D341Med (cell line): ENCODE measurements around the gene PRELID2.
"Not testable (repeated sequence)": the region's sequence is repeated elsewhere in the genome, so short reads cannot be mapped to it uniquely, and the experiment has no call there.

ENCODE experiments used
- DNase-seq: peaks from one replicate; pipeline ENCODE4 v3.0.0; 2012; ENCODE audit warnings: low spot score

Gene PRELID2

DNA sequence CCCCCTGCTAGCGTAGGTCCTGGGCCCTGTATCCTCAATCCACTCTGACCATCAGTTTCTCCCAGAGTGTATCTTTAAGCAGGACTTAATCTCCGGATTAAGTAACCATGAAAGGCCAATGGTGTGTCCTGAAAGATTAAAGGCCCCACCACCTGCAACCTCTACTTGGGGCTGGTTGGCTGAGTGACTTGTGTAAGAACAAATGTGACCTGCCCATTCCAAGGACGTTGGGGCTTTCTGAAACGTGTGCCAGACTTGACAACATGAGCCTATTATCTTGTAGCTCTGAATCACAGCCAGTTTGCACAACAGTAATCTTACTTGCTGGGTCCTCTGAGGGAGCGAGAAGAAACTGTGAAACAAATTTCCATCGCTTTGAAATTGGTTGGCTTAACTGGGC is 3.1 kb upstream of the PRELID2 start:
- peak; percentile 33 for DNase-seq

DNA sequence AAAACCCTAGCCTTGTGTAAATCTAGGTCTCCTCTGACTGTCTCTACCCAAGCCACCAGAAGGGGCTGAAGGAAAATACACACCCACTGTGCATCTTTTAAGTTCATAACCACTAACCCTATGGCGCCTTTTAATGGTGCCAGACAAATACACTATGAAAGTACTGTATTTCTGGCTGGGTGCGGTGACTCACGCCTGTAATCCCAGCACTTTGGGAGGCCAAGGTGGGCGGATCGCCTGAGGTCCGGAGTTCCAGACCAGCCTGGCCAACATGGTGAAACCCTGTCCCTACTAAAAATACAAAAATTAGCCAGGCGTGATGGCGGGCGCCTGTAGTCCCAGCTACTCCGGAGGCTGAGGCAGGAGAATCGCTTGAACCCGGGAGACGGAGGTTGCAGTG is 1.1 kb upstream of the PRELID2 start:
- DNase-seq = not testable (repeated sequence)

DNA sequence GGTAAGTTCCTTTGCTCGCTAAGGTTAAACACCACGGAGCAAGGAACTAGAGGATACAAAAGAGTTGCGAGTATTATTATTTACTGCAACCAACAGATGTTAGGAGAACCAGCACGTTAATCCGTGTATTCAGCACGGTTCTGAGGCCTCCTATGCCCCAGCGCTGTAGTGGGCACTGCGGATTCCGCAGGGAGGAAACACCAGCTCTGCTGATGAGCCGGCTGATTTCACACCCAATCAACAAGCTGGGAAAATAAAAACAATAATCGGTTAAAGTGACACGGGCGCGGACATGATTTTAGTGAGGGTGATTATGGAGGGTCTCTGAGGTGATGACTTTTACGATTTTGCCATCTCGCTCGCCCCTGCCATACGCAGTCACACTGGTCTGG is 702 bp upstream of the PRELID2 start:
- DNase-seq = no peak

DNA sequence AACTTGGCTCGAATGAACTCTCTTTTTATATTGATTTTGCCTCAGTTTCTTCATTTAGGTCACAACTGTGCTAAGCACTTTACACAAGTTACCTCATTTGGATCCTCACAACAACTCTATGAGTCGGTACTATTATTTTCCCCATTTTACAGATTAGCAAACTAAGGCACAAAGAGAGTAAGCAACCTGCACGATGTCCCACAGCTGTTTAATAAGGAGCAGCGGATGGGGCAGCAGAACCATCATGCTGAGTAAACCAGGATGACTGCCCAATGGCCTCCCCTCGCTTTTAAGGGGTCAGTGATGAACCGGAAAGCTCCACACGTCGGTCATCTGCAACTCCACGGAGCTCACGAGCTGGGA is 607 bp downstream of the PRELID2 start:
- no peak for DNase-seq

DNA sequence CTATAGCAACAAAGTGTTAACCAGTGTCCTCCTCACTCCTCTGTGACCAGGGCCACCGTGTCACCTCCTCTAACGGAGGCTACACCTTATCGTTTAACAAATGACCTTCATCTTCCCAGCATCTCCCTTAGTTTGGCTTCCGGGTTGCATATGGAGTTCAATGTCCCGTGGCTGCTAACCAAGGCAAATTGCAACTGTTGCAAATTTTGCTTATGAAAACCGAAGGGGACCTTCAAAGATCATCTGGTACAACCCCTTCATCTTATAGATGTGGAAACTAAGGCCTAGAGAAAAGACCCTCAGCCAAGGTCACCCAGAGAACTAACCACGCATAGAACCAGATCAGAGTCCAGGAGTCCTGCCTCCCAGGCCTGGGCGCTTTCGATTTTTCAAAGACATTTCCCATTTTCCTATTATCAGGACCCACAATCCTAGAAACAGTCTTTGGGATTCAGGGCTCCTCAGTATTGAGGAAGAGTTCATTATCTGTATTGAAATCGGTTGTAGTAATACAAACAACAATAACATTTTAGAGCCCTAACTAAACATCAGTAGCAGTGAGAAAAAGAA is 1.4 kb downstream of the PRELID2 start:
- DNase-seq = no peak

DNA sequence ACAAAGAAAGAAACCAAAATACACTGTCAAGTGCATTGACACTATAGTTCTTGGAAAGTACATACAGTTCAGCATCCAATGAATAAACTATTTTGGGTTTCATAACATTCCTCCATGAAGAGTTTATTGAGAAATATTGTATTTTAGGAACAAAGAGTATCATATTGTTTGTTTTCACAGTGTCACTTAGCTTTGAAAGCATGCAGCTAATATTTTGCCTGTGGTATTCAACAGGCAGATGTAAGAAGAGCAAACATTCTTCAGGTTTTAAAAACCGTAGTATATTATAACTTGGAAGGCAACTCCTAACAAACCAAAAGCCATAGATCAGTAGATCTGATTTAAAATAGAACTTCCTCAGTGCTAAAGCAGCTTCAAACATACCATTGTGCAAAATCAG is 4.5 kb downstream of the PRELID2 start:
- no peak for DNase-seq

DNA sequence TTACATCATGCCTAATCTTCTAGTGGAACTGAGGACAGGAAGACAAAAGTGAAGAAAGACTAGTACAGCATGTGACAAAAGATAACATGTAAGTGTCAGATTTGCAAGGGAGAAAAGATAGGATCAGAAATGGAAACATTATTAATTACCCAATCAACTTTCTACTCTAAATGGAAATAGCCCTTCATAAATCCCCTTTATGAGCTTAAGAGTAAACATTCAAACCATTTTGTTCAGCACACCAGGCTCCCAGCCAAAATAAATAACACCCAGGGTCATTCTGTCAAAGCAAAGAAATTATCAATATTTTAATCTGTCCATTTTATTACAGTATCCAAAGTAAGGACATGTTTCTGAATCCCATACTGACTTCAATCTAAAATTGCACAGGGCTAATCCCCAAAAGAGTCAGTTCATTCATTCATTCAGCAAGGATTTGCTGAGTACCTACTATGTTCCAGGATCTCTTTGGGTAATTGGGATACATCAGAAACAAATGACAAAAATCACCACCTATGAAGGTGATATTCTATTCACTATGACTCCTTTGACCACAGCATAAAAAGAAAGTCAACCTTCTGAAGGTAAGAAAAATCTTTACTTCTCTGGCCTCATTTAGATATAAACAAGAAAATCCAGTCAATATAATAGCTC is 5.3 kb downstream of the PRELID2 start:
- no peak for DNase-seq

DNA sequence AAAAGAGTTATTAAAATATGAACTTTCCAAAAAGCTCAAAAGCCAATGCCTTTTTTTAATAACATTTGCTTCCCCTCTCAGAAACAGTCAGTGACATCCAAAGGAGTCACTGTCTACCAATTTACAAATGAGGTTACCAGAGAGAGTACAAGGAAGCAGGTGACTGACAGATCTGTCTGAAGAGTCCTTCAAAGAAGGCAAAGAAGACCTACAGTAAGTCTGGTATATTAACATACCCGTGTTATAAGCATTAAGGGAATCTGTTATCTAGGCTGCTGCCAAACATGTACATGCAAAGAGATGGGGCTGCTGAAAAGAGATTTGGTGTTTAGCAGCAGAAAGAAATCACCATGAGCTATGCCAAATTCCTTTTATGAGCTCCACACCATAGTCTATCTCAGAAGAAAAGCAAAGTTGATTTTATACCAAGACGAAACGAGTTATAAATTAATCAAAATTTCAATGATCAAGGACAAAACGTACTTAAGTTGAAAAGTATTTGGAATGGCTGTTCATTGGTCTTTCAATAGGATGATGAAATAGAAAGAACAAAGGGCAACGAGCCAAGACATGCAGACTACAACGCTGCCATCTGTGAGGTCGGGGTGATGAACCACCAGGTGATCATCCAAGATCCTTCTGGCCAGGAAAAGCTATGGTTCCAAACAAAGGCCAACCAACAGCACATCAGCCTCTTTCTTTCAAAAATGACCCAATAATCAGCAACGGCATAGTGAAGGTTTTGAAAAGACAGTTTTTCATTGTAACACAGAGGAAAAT is 8.1 kb downstream of the PRELID2 start:
- no peak for DNase-seq

DNA sequence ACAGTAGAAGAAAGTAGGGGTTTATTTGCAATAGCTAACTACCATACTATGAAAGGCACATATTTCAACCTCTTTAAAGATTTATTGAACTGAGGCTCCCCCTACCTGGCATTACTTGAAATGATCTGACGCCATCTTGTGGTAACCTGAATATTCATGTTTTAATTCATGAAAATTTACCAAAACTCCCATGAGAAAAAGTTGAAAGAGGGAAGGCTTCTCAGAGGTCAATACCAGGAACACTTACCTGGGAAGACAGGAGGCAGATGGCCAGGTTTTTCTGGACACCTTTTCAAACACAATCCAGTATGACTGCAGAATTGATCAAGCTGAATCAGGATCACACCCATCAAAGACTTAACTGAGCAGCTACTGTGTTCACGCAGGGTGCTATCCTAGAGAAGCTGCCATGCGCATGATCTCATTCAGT is 9.4 kb downstream of the PRELID2 start:
- DNase-seq = peak; percentile 41

DNA sequence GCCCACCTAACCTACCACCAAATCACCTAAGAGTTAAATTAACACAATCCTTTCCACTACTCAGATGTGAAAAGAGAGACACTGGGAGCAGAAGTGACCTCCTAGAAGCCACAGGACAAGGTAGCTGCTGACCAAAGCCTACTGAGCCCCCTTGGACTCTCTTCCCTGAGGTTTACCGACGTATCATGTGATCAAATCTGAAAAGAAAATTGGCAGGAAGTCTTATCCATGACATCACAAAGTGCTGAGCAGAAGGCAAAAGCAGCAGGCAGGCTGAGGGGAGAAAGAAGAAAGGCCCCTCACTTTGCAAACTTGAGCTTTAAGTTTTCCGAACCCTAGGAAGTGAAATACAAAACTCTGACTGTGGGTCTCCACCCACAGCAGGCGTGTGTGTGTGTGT is 11.1 kb downstream of the PRELID2 start:
- no peak for DNase-seq

DNA sequence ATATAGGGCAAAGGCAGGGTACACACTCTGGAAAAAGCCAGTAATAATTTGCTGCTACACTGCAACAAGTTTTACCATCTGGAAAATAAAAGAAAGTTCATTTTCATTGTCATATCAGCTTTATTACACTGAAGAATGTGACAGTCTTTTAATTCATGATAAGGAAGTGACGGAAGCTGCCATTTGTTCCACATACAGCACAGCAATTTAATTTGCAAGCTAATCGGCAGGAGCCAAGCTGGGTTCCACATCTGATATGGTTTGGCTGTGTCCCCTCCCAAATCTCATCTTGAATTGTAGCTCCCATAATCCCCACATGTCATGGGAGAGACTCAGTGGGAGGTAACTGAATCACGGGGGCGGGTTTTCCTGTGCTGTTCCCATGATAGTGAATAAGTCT is 16.5 kb downstream of the PRELID2 start:
- no peak for DNase-seq

DNA sequence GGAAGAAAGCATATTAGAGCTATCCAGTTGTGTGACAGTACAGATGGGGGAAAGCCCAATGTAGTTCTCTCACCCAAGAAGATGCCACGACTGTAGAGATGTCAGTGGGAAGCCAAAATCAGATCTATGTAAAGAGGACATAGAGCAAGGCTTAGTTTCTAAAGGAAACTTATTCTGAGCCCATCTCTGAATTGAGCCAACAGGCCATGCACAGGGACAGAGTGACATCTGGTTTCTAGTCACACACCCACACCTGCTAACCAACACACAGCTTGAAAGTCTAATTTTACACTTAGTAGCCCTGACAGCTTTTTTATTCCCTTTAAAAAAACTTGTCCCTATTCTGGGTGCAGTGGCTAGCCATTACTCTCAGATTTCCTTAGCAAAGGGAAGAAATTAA is 22.3 kb downstream of the PRELID2 start:
- no peak for DNase-seq

DNA sequence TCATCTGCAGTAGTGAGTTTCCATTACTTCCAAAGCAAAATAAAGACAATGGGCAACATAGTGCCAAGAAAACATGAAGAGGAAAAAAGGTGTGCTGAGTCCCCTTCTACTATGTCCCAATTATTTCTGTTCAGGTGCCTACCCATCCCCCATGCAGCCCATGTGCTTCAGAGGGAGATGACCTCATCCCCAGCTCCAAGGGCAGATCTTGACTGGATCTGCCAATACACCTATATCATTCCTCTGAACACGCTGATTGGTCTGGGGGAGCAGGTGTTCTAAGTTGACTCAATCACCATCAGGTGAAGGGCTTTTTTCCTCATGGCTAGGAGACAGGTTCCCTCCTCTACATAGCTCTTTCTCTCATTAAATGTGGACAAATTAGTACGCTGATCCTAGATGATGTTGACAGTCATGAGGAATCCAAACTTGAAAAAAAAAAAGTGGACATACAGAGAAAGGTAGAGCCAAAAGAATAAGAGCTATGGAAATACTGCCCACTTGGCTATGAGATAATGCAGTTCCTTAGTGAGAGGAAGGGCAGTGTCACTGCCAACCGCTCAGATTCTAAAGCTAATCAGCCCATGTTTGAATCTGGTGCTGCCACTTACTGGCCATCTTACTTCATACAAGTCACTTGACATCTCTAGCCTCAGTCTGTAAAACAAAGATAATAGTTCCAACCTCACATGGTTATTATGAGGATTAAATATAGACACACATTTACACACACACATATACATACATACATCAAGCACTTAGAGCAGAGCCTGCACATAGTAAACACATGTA is 23.1 kb downstream of the PRELID2 start:
- DNase-seq = peak; percentile 25

DNA sequence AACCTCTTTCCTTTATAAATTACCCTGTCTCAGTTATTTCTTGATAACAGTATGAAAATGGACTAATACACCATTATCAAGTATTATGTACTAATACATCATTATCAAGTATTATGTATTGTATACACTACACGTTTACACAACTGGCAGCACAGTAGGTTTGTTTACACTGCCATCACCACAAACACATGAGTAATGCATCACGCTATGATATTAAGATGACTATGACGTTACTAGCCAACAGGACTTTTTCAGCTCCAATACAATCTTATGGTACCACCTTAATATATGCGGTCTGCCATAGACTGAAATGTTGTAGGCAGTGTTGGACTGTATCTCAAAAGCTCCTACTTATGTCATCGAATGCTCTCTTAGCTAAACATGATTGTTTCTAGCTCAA is 28.2 kb downstream of the PRELID2 start:
- no peak for DNase-seq

DNA sequence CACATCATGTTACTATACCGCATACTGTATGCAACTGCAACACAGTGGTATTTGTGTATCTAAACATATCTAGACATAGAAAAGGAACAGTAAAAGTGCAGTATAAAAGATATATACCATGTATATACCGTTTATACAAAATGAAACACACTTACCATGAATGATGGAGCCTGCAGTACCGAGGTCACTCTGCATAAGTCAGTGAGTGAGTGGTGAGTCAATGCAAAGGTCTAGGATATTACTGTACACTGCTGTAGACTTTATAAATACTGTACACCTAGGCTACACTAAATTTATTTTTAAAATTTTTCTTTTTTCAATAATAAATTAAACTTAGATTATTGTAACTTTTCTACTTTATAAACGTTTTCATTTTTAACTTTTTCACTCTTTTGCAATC is 29.3 kb downstream of the PRELID2 start:
- no peak for DNase-seq

DNA sequence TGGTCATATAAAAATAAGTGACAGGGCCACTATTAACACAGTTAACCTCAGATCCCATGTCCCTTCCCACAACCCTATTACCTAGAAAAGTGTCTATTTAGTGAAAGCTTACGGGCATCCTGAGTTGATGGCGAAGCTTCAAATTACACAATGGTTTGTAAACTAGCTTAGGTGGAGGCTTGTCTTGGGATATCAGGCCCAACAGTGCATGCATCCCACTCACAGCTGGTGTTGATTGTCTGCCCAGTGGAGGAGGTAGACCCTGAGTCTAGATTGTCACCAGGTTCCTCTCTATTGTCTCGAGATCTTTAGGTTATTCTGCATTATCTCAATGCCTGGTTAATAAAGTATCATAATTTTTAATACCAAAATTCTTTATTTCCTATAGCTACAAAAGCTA is 30.4 kb downstream of the PRELID2 start:
- no peak for DNase-seq

DNA sequence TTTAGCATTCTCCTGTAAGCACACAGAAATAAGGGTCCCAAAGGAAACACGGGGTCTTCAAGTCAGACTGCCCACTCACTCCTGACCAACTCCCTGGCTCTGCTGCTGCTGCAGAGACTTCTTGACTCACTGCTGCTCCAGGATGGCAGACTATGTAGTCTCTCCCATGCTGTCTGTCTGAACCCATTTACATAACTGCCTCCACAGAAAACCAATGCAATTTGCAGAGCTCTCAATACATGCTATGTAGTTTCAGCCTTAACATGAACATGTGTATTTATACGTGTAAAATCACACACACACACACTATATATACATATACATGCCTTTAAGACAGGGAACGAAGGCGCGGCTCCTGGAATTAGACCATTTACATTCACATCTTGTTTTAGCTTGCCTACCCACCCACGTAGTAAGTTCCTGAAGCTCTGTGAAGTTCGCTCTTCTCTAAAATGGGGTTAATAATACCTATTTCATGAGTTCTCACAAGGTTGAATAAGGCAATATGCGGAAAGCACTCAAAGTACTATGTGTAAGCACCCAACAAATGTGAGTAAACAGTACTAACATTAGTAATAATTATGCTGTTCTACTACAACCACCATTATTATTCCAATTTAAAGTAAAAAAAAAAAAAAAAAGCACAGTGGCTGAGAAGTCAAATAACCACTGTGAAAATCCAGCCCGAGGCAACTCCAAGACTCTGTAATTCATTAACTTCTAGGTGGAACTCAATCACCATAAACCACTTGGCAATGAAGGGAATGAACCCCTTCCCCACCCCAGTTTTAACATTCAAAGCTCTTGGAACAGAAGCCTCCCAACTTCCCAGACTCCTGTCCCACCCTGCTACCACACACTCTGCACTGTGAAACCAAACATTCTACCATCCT is 31.8 kb downstream of the PRELID2 start:
- DNase-seq = no peak

DNA sequence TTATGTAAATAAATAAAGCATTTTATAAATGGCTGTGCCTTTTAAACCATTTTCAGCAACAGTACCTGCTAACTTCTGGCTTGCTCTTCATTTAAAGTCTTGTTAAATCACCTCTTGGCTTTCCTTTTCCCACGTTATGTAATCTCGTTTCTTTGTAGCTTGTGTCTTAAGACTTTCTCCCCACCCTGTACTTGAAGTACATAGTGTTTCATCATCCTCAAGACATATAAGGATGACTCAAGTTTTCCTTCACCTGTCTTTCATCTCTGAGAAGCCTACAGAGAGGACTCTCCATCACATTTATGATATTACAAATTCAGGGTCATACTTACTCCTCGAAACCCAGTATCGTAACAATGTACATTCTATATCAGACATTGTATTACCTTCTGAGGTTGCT is 33.9 kb downstream of the PRELID2 start:
- DNase-seq = no peak

DNA sequence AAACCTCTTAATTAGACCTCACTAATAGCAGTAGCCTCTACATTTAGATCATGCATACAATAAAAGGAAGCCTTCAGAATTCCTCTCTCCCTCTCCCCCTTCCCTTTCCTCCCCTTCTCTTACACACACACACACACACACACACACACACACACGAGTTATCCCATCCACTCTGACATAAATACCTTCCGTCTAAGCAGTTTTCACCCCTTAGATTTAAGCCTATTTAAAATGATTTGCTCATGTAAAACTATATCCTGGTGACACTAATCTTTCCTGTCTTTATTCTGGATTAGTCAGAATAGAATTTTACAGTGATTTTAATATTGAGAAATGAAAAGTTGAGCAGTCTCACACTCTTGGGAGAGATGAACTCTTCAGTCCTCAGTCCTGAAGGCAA is 35.0 kb downstream of the PRELID2 start:
- no peak for DNase-seq

DNA sequence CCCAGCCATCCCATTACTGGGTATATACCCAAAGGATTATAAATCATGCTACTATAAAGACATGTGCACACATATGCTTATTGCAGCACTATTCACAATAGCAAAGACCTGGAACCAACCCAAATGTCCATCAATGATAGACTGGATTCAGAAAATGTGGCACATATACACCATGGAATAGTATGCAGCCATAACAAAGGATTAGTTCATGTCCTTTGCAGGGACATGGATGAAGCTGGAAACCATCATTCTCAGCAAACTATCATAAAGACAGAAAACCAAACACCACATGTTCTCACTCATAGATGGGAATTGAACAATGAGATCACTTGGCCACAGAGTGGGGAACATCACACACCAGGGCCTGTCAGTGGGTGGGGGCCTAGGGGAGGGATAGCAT is 36.6 kb downstream of the PRELID2 start:
- DNase-seq = not testable (repeated sequence)

DNA sequence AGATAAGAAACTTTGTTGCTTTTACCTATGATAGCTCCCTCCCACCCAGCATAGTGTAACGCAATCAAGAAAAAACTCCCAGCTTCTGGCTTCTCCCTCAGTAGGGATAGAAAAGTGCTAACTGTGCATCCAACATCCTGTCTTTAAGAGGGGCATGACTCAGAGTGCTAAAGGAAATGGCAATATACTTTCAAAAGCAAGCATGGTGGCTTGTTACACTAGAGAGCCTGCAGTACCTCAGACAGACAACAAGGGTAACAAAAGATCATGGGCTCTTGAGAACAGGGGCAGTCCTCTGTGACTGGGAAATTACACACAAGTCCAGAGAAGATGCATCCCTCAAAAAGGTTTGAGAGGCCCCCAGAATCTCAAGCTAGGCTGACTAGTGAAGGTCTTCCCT is 37.8 kb downstream of the PRELID2 start:
- DNase-seq = no peak

DNA sequence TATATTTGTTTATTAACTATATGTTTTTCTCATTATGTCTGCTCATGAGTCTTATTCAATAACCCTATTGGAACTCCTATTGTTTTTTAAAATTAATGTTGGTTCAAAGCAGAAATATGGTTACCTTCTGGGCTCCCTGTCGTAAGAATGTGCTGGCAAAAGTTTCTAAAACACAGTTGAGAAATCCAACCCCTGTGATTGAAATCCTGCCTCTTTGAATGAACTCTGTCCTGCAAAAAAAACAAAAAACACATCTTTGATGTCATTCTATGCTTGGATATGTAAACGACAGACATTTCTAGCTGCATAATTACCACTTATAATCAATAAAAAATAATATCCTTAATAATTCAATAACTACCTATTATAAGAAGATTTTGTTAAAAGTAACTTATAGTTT is 38.8 kb downstream of the PRELID2 start:
- DNase-seq = no peak
